ENCODE measurements around the gene SPECC1L.

The SPECC1L gene

GRCh38 chr22:24406322-24407277 lies 136.0 kb downstream of the SPECC1L start:
- no peak overlapping the region for H3K4me3 ChIP-seq (ENCODE audit: low read depth, low read length)
- in situ Hi-C loops (cut with HindIII; ENCODE audit: low sequenced_read_pairs): no loop called here
- DNase-seq (ENCODE audit: low read depth, low spot score): no peak
- TF ChIP-seq, protein P1, sequence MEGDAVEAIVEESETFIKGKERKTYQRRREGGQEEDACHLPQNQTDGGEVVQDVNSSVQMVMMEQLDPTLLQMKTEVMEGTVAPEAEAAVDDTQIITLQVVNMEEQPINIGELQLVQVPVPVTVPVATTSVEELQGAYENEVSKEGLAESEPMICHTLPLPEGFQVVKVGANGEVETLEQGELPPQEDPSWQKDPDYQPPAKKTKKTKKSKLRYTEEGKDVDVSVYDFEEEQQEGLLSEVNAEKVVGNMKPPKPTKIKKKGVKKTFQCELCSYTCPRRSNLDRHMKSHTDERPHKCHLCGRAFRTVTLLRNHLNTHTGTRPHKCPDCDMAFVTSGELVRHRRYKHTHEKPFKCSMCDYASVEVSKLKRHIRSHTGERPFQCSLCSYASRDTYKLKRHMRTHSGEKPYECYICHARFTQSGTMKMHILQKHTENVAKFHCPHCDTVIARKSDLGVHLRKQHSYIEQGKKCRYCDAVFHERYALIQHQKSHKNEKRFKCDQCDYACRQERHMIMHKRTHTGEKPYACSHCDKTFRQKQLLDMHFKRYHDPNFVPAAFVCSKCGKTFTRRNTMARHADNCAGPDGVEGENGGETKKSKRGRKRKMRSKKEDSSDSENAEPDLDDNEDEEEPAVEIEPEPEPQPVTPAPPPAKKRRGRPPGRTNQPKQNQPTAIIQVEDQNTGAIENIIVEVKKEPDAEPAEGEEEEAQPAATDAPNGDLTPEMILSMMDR (IDR thresholded peaks at IDR 0.05; ENCODE audit: low read depth, low read length): no peak

DNA sequence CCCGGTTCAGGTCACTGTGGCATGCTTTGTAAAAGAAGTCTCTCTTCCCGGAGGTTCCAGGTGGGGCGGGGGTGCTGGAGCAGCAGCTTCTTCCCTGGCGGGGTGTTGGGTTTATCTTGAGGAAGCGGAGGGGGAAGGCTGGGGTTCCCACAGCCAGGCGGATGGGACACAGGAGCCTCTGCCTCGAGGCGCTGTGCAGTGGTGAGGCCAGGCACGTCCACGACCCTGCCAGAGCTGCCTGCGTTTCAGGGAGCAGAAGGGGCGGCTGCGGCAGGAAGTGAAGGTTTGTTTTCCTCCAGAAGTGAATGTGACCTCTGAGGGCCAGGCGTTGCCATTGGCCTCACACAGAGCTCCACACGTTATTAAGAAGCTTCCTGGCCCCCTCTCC lies 136.6 kb downstream of the SPECC1L start:
- no peak for DNase-seq (ENCODE audit: low read depth, low spot score)
- TF ChIP-seq, protein P1 (IDR thresholded peaks at IDR 0.05; ENCODE audit: low read depth, low read length): no peak
- no peak overlapping the region for H3K4me3 ChIP-seq (ENCODE audit: low read depth, low read length)
- in situ Hi-C loops (cut with HindIII; ENCODE audit: low sequenced_read_pairs): no loop called here

GRCh38 chr22:24407884-24408283 lies 137.3 kb downstream of the SPECC1L start:
- in situ Hi-C loops (cut with HindIII; ENCODE audit: low sequenced_read_pairs): no loop called here
- DNase-seq (ENCODE audit: low read depth, low spot score): no peak
- TF ChIP-seq, protein P1 (IDR thresholded peaks at IDR 0.05; ENCODE audit: low read depth, low read length): no peak
- no peak overlapping the region for H3K4me3 ChIP-seq (ENCODE audit: low read depth, low read length)

- in situ Hi-C loops (cut with HindIII; ENCODE audit: low sequenced_read_pairs): no loop called here
- no peak for DNase-seq (ENCODE audit: low read depth, low spot score)
- TF ChIP-seq, protein P1 (IDR thresholded peaks at IDR 0.05; ENCODE audit: low read depth, low read length): no peak
- H3K4me3 ChIP-seq (ENCODE audit: low read depth, low read length): no peak overlapping the region
These were observed 138.0 kb downstream of the SPECC1L start for GRCh38 chr22:24408630-24409029.

- no peak for DNase-seq (ENCODE audit: low read depth, low spot score)
- in situ Hi-C loops (cut with HindIII; ENCODE audit: low sequenced_read_pairs): no loop called here
- TF ChIP-seq, protein P1 (IDR thresholded peaks at IDR 0.05; ENCODE audit: low read depth, low read length): no peak
These were observed 139.1 kb downstream of the SPECC1L start for GRCh38 chr22:24409707-24410106.

GRCh38 chr22:24410110-24410856 lies 139.7 kb downstream of the SPECC1L start:
- H3K4me3 ChIP-seq (ENCODE audit: low read depth, low read length): no peak overlapping the region
- TF ChIP-seq, protein P1 (IDR thresholded peaks at IDR 0.05; ENCODE audit: low read depth, low read length): no peak
- in situ Hi-C loops (cut with HindIII; ENCODE audit: low sequenced_read_pairs): no loop called here
- peak; percentile 41 for DNase-seq (ENCODE audit: low read depth, low spot score)

More at GRCh38 chr22:24409707-24410106, 139.1 kb downstream of the SPECC1L start:
- no peak overlapping the region for H3K4me3 ChIP-seq (ENCODE audit: low read depth, low read length)

Data from astrocyte of the spinal cord (primary cell).